ENCODE data around the gene HIBADH. TPM values are rescaled to one million over a fixed set of nuclear protein-coding genes. Genes with fewer than 3 reads are reported as not detected.
"Not testable (repeated sequence)": the region's sequence is repeated elsewhere in the genome, so short reads cannot be mapped to it uniquely, and the experiment has no call there.

HIBADH gene
- total and polyA plus RNA-seq, 2 donors (not counting 3 experiments of a cell fraction or from before 2014, with no cell fraction given), result 22.6 to 30.5 TPM

DNA sequence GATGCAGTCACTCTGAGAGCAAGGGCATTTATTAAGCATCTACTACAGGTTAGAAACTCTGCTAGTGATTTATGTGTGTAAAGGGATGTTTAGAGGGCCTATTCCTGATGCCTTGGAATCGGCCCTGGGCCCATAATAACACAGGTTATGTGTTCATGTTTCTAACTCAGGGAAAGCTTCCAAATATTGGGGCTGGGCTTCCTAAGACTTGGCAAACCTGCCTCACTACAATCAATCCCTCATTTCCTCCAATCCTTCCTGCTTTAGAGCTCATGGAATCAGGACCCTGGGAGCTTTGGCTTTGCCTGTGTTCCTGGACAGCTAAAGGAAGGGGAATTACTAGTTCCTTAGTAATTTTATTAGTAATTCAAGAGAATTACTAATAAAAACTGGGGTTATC lies 148.8 kb downstream of the HIBADH start:
- Histone ChIP-seq H3K27ac (ENCODE audit: insufficient read depth, low read depth, low read length) (no peak overlapping the region), H3K27me3 (ENCODE audit: control insufficient read depth in 2 of 2, insufficient read depth in 2 of 2, low read length in 2 of 2) (no peaks in the 10 kb centered on the region), H3K36me3 (ENCODE audit: control insufficient read depth in 2 of 2, extremely low read depth in 1 of 2, insufficient read depth in 2 of 2, low read length in 2 of 2) (no peaks in the 10 kb centered on the region), H4K20me1 (replicated peaks; ENCODE audit: control insufficient read depth, extremely low read depth, insufficient read depth, low read length) (no peaks in the 10 kb centered on the region), H3K4me3 (replicated peaks in 1 of 3; ENCODE audit: insufficient read depth in 1 of 3, low read depth in 1 of 3, low read length in 3 of 3) (no peak overlapping the region), H3K9me3 (replicated peaks; ENCODE audit: control insufficient read depth, insufficient read depth, low read length) (no peaks in the 10 kb centered on the region), H3K4me1 (ENCODE audit: control insufficient read depth, extremely low read depth, insufficient read depth, low read length) (no peaks in the 10 kb centered on the region), H3K4me2 (ENCODE audit: insufficient read depth, low read length) (no peak overlapping the region), H3K79me2 (ENCODE audit: control insufficient read depth, insufficient read depth, low read length) (no peaks in the 10 kb centered on the region), H3K9ac (replicated peaks; ENCODE audit: extremely low read depth, insufficient read depth, low read length) (no peak overlapping the region), H3K9me1 (replicated peaks; ENCODE audit: control insufficient read depth, extremely low read depth, insufficient read depth, low read length) (no peaks in the 10 kb centered on the region), H2AFZ (ENCODE audit: low read depth, low read length) (no peak overlapping the region)
- DNase-seq (ENCODE audit: low read depth, low spot score), result no peak
- TF ChIP-seq GATA2 (IDR thresholded peaks at IDR 0.05; ENCODE audit: insufficient read depth, insufficient read length, low read depth, low read length), result no peak
- TF ChIP-seq MYC (IDR thresholded peaks at IDR 0.05; ENCODE audit: low read depth, low read length), result no peak
- no peak for TF ChIP-seq FOS (IDR thresholded peaks at IDR 0.05; ENCODE audit: borderline replicate concordance, insufficient read depth, low read length)
- TF ChIP-seq, protein P1, sequence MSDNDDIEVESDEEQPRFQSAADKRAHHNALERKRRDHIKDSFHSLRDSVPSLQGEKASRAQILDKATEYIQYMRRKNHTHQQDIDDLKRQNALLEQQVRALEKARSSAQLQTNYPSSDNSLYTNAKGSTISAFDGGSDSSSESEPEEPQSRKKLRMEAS (IDR thresholded peaks at IDR 0.05; ENCODE audit: insufficient read depth, insufficient read length), result no peak
- no peak for TF ChIP-seq POLR2A (IDR thresholded peaks at IDR 0.05; ENCODE audit: low read depth, low read length)
- no peak for TF ChIP-seq POLR2AphosphoS5 (IDR thresholded peaks at IDR 0.05; ENCODE audit: insufficient read depth, low read depth, low read length)
- TF ChIP-seq JUN (IDR thresholded peaks at IDR 0.05; ENCODE audit: borderline replicate concordance, insufficient read depth, insufficient read length, low read depth), result no peak
- no peak for TF ChIP-seq EZH2 (IDR thresholded peaks at IDR 0.05; ENCODE audit: borderline replicate concordance, low read depth, low read length, severe bottlenecking)
- TF ChIP-seq, protein P2, sequence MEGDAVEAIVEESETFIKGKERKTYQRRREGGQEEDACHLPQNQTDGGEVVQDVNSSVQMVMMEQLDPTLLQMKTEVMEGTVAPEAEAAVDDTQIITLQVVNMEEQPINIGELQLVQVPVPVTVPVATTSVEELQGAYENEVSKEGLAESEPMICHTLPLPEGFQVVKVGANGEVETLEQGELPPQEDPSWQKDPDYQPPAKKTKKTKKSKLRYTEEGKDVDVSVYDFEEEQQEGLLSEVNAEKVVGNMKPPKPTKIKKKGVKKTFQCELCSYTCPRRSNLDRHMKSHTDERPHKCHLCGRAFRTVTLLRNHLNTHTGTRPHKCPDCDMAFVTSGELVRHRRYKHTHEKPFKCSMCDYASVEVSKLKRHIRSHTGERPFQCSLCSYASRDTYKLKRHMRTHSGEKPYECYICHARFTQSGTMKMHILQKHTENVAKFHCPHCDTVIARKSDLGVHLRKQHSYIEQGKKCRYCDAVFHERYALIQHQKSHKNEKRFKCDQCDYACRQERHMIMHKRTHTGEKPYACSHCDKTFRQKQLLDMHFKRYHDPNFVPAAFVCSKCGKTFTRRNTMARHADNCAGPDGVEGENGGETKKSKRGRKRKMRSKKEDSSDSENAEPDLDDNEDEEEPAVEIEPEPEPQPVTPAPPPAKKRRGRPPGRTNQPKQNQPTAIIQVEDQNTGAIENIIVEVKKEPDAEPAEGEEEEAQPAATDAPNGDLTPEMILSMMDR (IDR thresholded peaks at IDR 0.05; ENCODE audit: extremely low read depth in 1 of 2, insufficient read depth in 1 of 2, low read depth in 1 of 2, low read length in 2 of 2), result no peak
- ChIA-PET POLR2A (no interaction called here), CTCF (no interaction called here)
- intact Hi-C loops (cut with micrococcal nuclease), result no loop called here
- dilution Hi-C loops (cut with MboI; ENCODE audit: extremely low pct_ligation_motif_present, low sequenced_read_pairs), result no loop called here
- FAIRE-seq, result no peak
- no TSS peak for BruUV-seq (replicated peaks)

DNA sequence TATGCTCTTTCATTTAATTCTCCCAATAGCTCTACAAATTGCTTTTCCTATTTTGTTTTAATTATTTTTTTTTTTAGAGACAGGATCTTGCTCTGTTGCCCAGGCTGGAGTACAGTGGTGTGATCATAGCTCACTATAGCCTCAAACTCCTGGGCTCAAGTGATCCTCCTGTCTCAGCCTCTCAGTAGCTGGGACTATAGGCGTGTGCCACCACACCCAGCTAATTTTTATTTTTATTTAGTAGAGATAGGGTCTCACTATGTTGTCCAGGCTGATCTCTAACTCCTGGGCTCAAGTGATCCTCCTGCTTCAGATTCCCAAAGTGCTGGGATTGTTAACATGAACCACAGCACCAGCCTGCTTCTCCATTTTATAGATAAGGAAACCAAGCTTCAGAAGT lies 151.3 kb downstream of the HIBADH start:
- H4K20me1 ChIP-seq (replicated peaks; ENCODE audit: control insufficient read depth, extremely low read depth, insufficient read depth, low read length); H3K4me1 ChIP-seq (ENCODE audit: control insufficient read depth, extremely low read depth, insufficient read depth, low read length); BruUV-seq (replicated peaks); DNase-seq (ENCODE audit: low read depth, low spot score); H3K4me2 ChIP-seq (ENCODE audit: insufficient read depth, low read length); H3K4me3 ChIP-seq (replicated peaks in 1 of 3; ENCODE audit: insufficient read depth in 1 of 3, low read depth in 1 of 3, low read length in 3 of 3); intact Hi-C loops (cut with micrococcal nuclease); H3K79me2 ChIP-seq (ENCODE audit: control insufficient read depth, insufficient read depth, low read length); FAIRE-seq; H3K27ac ChIP-seq (ENCODE audit: insufficient read depth, low read depth, low read length); H2AFZ ChIP-seq (ENCODE audit: low read depth, low read length); H3K9me1 ChIP-seq (replicated peaks; ENCODE audit: control insufficient read depth, extremely low read depth, insufficient read depth, low read length); H3K36me3 ChIP-seq (ENCODE audit: control insufficient read depth in 2 of 2, extremely low read depth in 1 of 2, insufficient read depth in 2 of 2, low read length in 2 of 2); CTCF ChIA-PET; H3K9me3 ChIP-seq (replicated peaks; ENCODE audit: control insufficient read depth, insufficient read depth, low read length); H3K27me3 ChIP-seq (ENCODE audit: control insufficient read depth in 2 of 2, insufficient read depth in 2 of 2, low read length in 2 of 2); dilution Hi-C loops (cut with MboI; ENCODE audit: extremely low pct_ligation_motif_present, low sequenced_read_pairs); H3K9ac ChIP-seq (replicated peaks; ENCODE audit: extremely low read depth, insufficient read depth, low read length): not testable (repeated sequence)
- POLR2A ChIA-PET, result interaction anchor here (0.7 kb wide), 2 partner anchors 62 to 147 kb away, joined by 3 to 4 read pairs; no protein-coding TSS in a partner anchor

Data from endothelial cell of umbilical vein (primary cell).